ENCODE measurements around the gene DPP3. TPM values are rescaled to one million over a fixed set of nuclear protein-coding genes. Genes with fewer than 3 reads are reported as not detected.

The DPP3 gene
- total RNA-seq, 1 experiment from 2014 or later: 55.6 TPM

- TF ChIP-seq REST (IDR thresholded peaks at IDR 0.05; ENCODE audit: low read depth) (no peak), ELF1 (IDR thresholded peaks at IDR 0.05; ENCODE audit: borderline replicate concordance, low read depth) (no peak)
Measured at GRCh38 chr11:66556086-66556485, 75.9 kb downstream of the DPP3 start (continued).

GRCh38 chr11:66557733-66558326 is 77.6 kb downstream of the DPP3 start:
- Histone ChIP-seq H2AFZ (ENCODE audit: low read depth, low read length, poor library complexity, severe bottlenecking) (no peak overlapping the region), H3K36me3 (ENCODE audit: control insufficient read depth in 1 of 2, insufficient read depth in 2 of 2, low read length in 2 of 2) (no peaks in the 10 kb centered on the region), H3K9me3 (ENCODE audit: control insufficient read depth in 1 of 2, insufficient read depth in 1 of 2, low read depth in 1 of 2, low read length in 2 of 2) (no peaks in the 10 kb centered on the region), H3K4me2 (ENCODE audit: low read length) (no peak overlapping the region), H3K9ac (ENCODE audit: low read length) (no peak overlapping the region), H3K9me2 (ENCODE audit: insufficient read depth) (no peaks in the 10 kb centered on the region), H3K4me3 (replicated peaks in 1 of 2; ENCODE audit: low read depth in 1 of 2, low read length in 2 of 2) (no peak overlapping the region), H4K20me1 (ENCODE audit: insufficient read depth) (no peaks in the 10 kb centered on the region), H3K27me3 (ENCODE audit: insufficient read depth, low read length) (no peaks in the 10 kb centered on the region), H3K4me1 (ENCODE audit: control insufficient read depth in 1 of 2, insufficient read depth in 2 of 2, low read length in 2 of 2) (no peaks in the 10 kb centered on the region), H3K79me2 (ENCODE audit: insufficient read depth, low read length) (no peaks in the 10 kb centered on the region), H3K27ac (ENCODE audit: low read depth, low read length) (no peak overlapping the region)
- POLR2A ChIA-PET: no interaction called here
- ATAC-seq: no peak
- intact Hi-C loops (cut with micrococcal nuclease): no loop called here
- no peak for DNase-seq (ENCODE audit: low read depth, low spot score)
- no TSS peak for BruUV-seq (replicated peaks)
- RAD21 ChIA-PET (ENCODE audit: low non-redundant PET in 1 of 2, low total read pairs in 2 of 2, uncharacterized antibody in 2 of 2, unreplicated experiment in 2 of 2): no interaction called here
- CTCF ChIA-PET: no interaction called here
- TF ChIP-seq POLR2AphosphoS5 (IDR thresholded peaks at IDR 0.05; ENCODE audit: low read depth, low read length) (no peak), REST (IDR thresholded peaks at IDR 0.05; ENCODE audit: low read depth) (no peak), CEBPB (IDR thresholded peaks at IDR 0.05; ENCODE audit: low read depth) (no peak), EZH2phosphoT487 (IDR thresholded peaks at IDR 0.05; ENCODE audit: borderline replicate concordance) (no peak), ELF1 (IDR thresholded peaks at IDR 0.05; ENCODE audit: borderline replicate concordance, low read depth) (no peak), ATF3 (IDR thresholded peaks at IDR 0.05) (no peak), EZH2 (IDR thresholded peaks at IDR 0.05) (no peak), EGR1 (IDR thresholded peaks at IDR 0.05; ENCODE audit: low read depth) (no peak), JUND (IDR thresholded peaks at IDR 0.05) (no peak), POLR2A (IDR thresholded peaks at IDR 0.05; ENCODE audit: borderline replicate concordance, extremely low read depth, insufficient read depth, insufficient read length) (no peak), CBX3 (IDR thresholded peaks at IDR 0.05; ENCODE audit: low read depth) (no peak), SIN3A (IDR thresholded peaks at IDR 0.05; ENCODE audit: low read depth) (no peak)
- TF ChIP-seq, protein P1, sequence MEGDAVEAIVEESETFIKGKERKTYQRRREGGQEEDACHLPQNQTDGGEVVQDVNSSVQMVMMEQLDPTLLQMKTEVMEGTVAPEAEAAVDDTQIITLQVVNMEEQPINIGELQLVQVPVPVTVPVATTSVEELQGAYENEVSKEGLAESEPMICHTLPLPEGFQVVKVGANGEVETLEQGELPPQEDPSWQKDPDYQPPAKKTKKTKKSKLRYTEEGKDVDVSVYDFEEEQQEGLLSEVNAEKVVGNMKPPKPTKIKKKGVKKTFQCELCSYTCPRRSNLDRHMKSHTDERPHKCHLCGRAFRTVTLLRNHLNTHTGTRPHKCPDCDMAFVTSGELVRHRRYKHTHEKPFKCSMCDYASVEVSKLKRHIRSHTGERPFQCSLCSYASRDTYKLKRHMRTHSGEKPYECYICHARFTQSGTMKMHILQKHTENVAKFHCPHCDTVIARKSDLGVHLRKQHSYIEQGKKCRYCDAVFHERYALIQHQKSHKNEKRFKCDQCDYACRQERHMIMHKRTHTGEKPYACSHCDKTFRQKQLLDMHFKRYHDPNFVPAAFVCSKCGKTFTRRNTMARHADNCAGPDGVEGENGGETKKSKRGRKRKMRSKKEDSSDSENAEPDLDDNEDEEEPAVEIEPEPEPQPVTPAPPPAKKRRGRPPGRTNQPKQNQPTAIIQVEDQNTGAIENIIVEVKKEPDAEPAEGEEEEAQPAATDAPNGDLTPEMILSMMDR (IDR thresholded peaks at IDR 0.05 in 2 of 3, conservative IDR thresholded peaks at IDR 0.05 in 1 of 3; ENCODE audit: borderline replicate concordance in 1 of 3, insufficient read depth in 1 of 3, low read depth in 2 of 3, low read length in 2 of 3): no peak
